ENCODE data around the gene CSPG5.

DNA sequence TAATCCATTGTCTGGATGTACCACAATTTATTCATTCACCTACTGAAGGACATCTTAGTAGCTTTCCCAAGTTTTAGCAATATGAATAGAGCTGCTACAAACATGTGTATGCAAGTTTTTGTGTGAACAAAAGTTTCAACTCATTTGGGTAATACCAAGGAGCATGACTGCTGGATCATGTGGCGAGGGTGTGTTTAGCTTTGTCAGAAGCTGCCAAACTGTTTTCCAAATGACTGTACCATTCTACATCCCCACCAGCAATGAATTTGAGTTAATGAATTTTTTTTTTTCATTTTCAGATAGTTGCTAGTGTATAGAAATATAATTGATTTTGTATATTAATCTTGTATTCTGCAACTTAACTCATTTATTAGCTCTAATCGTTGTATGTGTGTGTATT, 45.2 kb downstream of the CSPG5 start:
- no peak for TF ChIP-seq POLR2A (IDR thresholded peaks at IDR 0.05)
- TF ChIP-seq, protein P1, sequence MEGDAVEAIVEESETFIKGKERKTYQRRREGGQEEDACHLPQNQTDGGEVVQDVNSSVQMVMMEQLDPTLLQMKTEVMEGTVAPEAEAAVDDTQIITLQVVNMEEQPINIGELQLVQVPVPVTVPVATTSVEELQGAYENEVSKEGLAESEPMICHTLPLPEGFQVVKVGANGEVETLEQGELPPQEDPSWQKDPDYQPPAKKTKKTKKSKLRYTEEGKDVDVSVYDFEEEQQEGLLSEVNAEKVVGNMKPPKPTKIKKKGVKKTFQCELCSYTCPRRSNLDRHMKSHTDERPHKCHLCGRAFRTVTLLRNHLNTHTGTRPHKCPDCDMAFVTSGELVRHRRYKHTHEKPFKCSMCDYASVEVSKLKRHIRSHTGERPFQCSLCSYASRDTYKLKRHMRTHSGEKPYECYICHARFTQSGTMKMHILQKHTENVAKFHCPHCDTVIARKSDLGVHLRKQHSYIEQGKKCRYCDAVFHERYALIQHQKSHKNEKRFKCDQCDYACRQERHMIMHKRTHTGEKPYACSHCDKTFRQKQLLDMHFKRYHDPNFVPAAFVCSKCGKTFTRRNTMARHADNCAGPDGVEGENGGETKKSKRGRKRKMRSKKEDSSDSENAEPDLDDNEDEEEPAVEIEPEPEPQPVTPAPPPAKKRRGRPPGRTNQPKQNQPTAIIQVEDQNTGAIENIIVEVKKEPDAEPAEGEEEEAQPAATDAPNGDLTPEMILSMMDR (IDR thresholded peaks at IDR 0.05): no peak

Measured in uterus (tissue), 2 donors.